Skeletal muscle satellite cell (primary cell): Measurements from ENCODE around the gene FCN2.

Experiments used
- H3K27me3 ChIP-seq: 2 replicates; pipeline ENCODE4 v1.7.0; 2013; ENCODE audit warnings: low read length; ENCODE audit not compliant: control insufficient read depth, insufficient read depth
- H3K36me3 ChIP-seq: 2 replicates; pipeline ENCODE4 v1.7.0; 2013; ENCODE audit warnings: mild to moderate bottlenecking, control low read depth, low read length; ENCODE audit not compliant: insufficient read depth
- H3K4me1 ChIP-seq: 2 replicates; pipeline ENCODE4 v1.7.0; 2013; ENCODE audit warnings: low read length; ENCODE audit not compliant: control insufficient read depth, insufficient read depth
- H3K4me2 ChIP-seq: 2 replicates; pipeline ENCODE4 v1.7.0; 2013; ENCODE audit warnings: mild to moderate bottlenecking, low read length
- H3K4me3 ChIP-seq: 2 replicates; pipeline ENCODE4 v1.7.0; 2013; ENCODE audit warnings: low read length
- H3K9ac ChIP-seq: 2 replicates; pipeline ENCODE4 v1.7.0; 2013; ENCODE audit warnings: mild to moderate bottlenecking, low read depth, low read length, moderate library complexity
- H3K9me3 ChIP-seq: replicated peaks from 2 replicates; pipeline ENCODE4 v1.7.0; 2013; ENCODE audit warnings: mild to moderate bottlenecking, control low read depth, low read length

The FCN2 gene

GRCh38 chr9:134918646-134919045 lies 38.0 kb downstream of the FCN2 start:
- Histone ChIP-seq H3K27me3 (peaks cover 30% of the 10 kb centered on the region), H3K9ac (no peak overlapping the region), H3K9me3 (no peaks in the 10 kb centered on the region), H3K4me2 (no peak overlapping the region), H3K36me3 (no peaks in the 10 kb centered on the region), H3K4me3 (no peak overlapping the region), H3K4me1 (no peaks in the 10 kb centered on the region)

GRCh38 chr9:134919303-134919702 lies 38.7 kb downstream of the FCN2 start:
- Histone ChIP-seq H3K9me3 (no peaks in the 10 kb centered on the region), H3K4me3 (no peak overlapping the region), H3K9ac (no peak overlapping the region), H3K36me3 (no peaks in the 10 kb centered on the region), H3K4me2 (no peak overlapping the region), H3K27me3 (peaks cover 31% of the 10 kb centered on the region), H3K4me1 (no peaks in the 10 kb centered on the region)

GRCh38 chr9:134922066-134922931 lies 41.7 kb downstream of the FCN2 start:
- peaks cover 15% of the 10 kb centered on the region for H3K27me3 ChIP-seq
- H3K4me2 ChIP-seq: no peak overlapping the region
- H3K9ac ChIP-seq: no peak overlapping the region
- no peaks in the 10 kb centered on the region for H3K4me1 ChIP-seq
- no peaks in the 10 kb centered on the region for H3K9me3 ChIP-seq
- no peaks in the 10 kb centered on the region for H3K36me3 ChIP-seq
- H3K4me3 ChIP-seq: no peak overlapping the region

DNA sequence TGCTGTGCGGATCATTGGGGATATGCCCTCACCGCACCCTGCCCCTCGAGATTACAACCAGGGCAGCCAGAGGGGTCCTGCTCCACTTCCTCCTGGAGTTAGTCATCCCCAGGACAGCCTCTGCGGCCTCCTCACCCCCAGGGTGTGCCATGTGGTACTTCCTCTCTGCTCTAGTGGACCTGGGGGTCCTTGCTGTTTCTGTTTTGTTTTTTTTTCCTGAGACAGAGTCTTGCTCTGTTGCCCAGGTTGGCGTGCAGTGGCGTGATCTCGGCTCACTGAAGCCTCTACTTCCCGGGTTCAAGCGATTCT lies 42.3 kb downstream of the FCN2 start:
- no peaks in the 10 kb centered on the region for H3K4me1 ChIP-seq
- H3K9me3 ChIP-seq: no peaks in the 10 kb centered on the region
- H3K27me3 ChIP-seq: peaks cover 10% of the 10 kb centered on the region
- no peak overlapping the region for H3K9ac ChIP-seq
- no peaks in the 10 kb centered on the region for H3K36me3 ChIP-seq
- H3K4me2 ChIP-seq: no peak overlapping the region
- no peak overlapping the region for H3K4me3 ChIP-seq

DNA sequence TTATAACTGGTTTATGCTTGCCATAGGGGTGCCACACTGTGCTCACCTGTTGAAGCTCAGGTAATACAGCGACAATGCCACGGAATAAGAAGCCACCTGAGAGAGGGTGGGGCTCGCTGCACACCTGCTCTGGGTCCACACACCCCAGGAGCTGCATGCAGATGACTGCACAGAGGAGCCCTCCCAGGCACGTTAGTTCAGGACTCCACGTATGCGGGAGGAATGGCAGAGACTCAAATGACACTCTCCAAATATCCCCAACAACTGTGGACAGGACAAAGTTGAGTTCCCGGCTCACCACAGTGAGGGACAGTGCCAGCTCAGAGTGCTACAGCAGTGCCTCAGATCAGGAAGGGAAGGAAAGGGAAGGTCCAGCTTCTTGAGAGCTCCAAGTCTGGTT lies 42.9 kb downstream of the FCN2 start:
- Histone ChIP-seq H3K9me3 (no peaks in the 10 kb centered on the region), H3K27me3 (peaks cover 10% of the 10 kb centered on the region), H3K4me1 (no peaks in the 10 kb centered on the region), H3K4me2 (no peak overlapping the region), H3K36me3 (no peaks in the 10 kb centered on the region), H3K4me3 (no peak overlapping the region), H3K9ac (no peak overlapping the region)

- Histone ChIP-seq H3K4me1 (no peaks in the 10 kb centered on the region), H3K9me3 (no peaks in the 10 kb centered on the region), H3K27me3 (peaks cover 10% of the 10 kb centered on the region), H3K36me3 (no peaks in the 10 kb centered on the region), H3K4me2 (no peak overlapping the region), H3K9ac (no peak overlapping the region), H3K4me3 (no peak overlapping the region)
Measured at GRCh38 chr9:134925011-134925511, 44.5 kb downstream of the FCN2 start.

GRCh38 chr9:134928436-134929192 lies 48.0 kb downstream of the FCN2 start:
- Histone ChIP-seq H3K36me3 (no peaks in the 10 kb centered on the region), H3K4me2 (no peak overlapping the region), H3K9me3 (no peaks in the 10 kb centered on the region), H3K27me3 (peaks cover 22% of the 10 kb centered on the region), H3K4me1 (no peaks in the 10 kb centered on the region), H3K9ac (no peak overlapping the region), H3K4me3 (no peak overlapping the region)

DNA sequence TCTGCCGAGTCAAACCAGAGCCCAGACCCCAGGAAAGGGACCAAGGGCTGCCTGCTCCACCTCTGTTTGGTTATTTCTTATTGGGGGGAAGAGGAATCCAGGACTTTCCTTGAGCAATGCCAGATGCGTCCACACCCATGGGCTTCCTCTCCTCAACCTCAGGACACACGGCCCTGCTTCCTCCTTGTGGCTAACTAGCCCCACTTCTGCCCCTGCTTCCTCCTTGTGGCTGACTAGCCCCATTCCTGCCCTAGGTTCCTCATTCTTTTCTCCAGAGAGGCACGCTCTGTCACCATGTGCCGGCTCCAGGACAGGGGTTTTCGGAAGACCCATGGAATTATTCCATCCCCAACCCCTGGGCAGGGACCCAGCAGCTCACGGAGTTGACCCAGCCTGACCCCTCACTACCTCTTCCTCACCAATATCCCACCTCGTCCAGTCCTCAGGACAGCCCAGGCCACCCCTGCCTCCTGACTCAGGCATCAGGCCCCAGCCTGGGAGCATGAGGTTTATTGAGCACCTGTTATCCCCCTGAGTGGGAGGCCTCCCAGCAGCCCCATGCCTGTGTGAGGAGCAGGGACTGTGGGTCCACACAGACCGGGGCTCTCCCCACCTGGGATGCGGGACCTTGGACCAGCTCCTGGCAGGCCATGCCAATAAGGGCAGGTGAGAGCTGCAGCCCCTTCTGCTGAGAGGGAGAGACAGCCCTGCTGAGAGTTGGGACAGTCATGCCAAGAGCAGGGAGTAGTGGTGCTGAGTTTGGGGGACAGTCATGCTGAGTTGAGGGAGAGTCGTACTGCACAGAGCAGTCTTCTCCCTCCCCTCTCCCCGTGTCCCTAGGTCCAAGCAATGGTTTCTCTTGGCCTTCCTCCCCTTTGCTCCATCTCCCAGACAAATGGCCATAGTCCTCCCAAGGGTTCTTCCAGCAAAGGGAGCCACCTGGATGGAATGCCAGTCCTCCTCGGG lies 48.9 kb downstream of the FCN2 start:
- Histone ChIP-seq H3K9me3 (no peaks in the 10 kb centered on the region), H3K27me3 (peaks cover 26% of the 10 kb centered on the region), H3K9ac (no peak overlapping the region), H3K4me1 (no peaks in the 10 kb centered on the region), H3K36me3 (no peaks in the 10 kb centered on the region), H3K4me2 (no peak overlapping the region), H3K4me3 (no peak overlapping the region)

GRCh38 chr9:134930398-134930797 lies 49.8 kb downstream of the FCN2 start:
- Histone ChIP-seq H3K4me1 (no peaks in the 10 kb centered on the region), H3K9ac (no peak overlapping the region), H3K9me3 (no peaks in the 10 kb centered on the region), H3K36me3 (no peaks in the 10 kb centered on the region), H3K4me2 (no peak overlapping the region), H3K27me3 (peaks cover 32% of the 10 kb centered on the region), H3K4me3 (no peak overlapping the region)

- H3K9me3 ChIP-seq: no peaks in the 10 kb centered on the region
- no peak overlapping the region for H3K9ac ChIP-seq
- H3K4me2 ChIP-seq: no peak overlapping the region
- no peak overlapping the region for H3K4me3 ChIP-seq
- no peaks in the 10 kb centered on the region for H3K4me1 ChIP-seq
- H3K36me3 ChIP-seq: no peaks in the 10 kb centered on the region
- peaks cover 47% of the 10 kb centered on the region for H3K27me3 ChIP-seq
Measured at GRCh38 chr9:134932171-134932570, 51.6 kb downstream of the FCN2 start.

GRCh38 chr9:134932606-134933005 lies 52.0 kb downstream of the FCN2 start:
- Histone ChIP-seq H3K9me3 (no peaks in the 10 kb centered on the region), H3K36me3 (no peaks in the 10 kb centered on the region), H3K4me1 (no peaks in the 10 kb centered on the region), H3K27me3 (peaks cover 47% of the 10 kb centered on the region), H3K4me2 (no peak overlapping the region), H3K4me3 (no peak overlapping the region), H3K9ac (no peak overlapping the region)
